HG03571 (cell line): ENCODE results near the gene RBSN.

ENCODE experiments used
- ATAC-seq: cut with Tn5 transposase; IDR thresholded peaks from one replicate; pipeline ENCODE4 v1.9.1; 2021; ENCODE audit not compliant: unreplicated experiment

RBSN gene

DNA sequence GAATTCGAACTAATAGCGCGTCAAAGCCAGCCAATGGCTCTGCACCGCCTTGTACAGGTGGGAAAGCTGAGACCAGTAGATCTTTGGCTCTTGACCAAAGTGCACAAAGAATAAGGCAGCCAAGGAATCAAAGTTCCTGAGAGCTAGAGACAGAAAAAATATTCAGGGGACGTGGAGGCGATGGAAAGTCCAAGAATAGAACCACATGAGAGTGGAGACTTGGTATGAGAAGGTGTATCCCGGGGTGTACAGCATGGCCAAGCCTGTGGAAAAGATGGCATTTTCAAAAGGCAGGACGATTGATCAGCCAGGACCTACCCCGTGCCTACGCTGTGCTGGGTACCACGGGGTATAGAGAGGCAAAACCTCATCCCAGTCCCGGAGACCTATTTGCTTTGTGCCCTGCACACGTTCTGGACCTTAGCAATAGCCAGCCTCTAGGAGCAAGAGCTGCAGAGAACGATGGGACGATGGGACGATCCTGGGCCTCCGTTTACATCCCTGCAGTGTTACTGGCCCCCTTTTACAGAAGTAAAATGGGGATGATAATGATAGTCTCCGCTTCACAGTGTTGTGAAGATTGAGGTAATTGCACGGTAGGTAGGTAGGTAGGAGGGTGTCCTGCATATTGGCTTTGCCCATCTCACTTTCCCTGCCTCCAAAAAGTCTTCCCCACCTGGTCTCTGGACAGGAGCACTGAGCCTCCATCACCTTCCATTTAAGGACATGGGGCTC lies 583 bp upstream of the RBSN start:
- peak; percentile 10 for ATAC-seq

DNA sequence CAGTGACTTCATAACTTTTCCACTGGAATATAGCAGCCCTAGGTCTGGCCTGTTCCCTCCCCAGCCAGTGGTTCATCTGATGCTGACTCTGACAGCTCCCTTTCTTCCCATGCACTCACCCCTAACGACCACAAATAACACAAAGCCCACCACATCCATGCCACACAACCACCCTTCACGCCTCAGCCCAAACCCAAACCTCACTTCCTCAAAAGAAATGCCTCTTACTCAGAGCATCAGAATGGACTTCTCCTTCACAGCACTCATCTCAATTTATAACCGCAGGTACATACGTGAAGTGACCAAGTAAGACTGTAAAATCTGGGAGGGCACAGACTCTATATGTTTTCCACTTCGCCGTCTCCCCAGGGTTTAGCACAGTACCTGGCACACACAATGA lies 1.1 kb downstream of the RBSN start:
- no peak for ATAC-seq

DNA sequence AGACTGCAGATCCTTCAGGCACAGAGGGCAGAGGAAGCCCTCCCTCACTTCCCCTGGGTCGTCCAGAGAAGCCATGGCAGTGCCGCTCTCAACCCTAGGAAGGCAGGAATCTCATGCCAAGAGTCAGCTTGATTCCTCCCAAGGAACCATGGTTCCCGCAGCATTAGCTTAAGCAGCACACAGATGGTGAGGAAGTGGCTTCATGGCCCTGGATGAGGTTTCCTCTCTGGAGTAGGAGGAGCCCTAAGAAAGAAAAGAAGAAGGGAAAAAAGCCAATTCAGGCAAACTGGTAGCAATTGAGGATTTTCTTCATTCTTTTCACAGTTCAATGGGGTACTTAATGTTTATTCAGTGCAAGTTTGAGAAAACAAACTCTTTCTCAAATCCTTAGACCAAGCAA lies 2.9 kb downstream of the RBSN start:
- ATAC-seq, result no peak

DNA sequence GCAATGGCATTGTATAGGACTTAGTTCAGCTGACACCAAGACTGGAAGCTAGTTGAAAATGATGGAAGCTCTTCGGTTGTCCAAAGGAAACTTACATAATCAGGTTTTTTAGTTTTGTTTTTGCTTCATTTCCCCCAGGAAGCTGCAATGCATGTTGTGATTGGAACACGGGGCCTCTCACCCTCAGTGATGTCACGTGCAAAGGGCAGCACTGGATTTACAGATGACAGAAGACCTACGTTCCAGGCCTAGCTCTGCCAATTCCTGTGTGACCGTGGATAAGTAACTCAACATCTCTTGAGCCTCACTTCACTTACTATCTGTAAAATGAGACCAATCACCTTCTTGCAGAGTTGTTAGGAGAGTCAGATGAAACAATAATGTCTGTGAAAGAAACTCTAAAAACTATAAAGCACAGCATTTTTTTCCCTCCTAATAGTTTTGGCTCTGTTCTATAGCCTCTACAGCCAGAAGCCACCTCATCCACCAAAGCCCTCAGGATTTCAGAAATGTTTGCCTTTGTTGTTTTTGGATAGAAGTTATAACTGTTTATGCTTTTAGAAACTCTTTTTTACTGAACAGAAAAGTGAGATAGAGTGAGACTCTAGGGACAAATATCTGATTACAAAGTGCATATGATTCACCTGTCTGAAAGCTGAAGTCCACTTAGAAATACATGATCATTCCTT lies 4.6 kb downstream of the RBSN start:
- ATAC-seq, result no peak

DNA sequence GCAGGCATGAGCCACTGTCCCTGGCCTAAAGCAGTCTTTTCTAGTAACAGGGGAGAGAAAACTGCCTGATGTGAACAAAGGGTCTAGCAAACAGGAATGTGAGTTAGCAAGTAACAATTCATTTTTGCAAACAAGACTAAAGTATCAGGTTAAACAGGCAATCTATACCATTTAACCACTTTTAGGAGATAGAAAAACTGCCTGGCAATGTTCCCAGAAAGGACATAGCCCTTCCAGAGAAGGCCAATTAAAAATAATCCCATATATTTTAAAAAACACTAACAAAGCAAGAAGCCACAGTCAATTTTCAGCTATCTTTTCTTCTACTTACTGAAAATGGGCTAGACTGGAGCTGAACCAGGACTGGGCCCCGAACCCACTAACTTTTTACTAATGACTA lies 6.3 kb downstream of the RBSN start:
- no peak for ATAC-seq

DNA sequence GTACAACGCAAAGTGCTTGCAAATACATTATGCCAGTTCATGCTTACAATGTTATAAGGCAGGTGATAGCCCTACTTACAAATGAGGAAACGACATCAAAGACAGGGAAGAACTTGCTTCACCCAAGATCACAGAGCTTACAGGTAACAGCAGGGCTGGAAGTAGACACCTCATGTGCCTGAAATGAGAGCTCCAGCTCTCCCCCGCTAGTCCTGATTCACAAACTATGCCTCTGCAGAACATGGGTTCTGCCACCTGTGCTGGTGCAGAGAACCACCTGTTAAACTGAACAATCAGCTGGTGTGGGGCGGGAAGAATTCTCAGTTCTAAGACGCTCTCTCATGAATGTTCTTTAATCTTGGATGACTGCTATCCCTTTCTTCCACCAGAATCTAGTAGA lies 7.4 kb downstream of the RBSN start:
- ATAC-seq, result no peak

DNA sequence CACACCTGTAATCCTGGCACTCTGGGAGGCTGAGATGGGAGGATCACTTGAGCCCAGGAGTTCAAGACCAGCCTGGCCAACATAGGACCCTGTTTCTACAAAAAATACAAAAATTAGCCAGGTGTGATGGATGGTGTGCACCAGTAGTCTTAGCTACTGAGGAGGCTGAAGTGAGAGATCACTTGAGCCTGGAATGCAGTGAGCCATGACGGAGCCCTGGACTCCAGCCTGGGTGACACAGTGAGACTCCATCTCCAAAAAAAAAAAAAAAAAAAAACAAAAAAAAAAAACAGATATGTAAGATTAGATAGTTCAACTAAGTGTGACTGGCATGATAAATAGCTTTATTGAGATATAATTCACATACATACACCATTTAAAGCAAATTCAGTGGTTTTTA lies 9.7 kb downstream of the RBSN start:
- ATAC-seq, result no peak

DNA sequence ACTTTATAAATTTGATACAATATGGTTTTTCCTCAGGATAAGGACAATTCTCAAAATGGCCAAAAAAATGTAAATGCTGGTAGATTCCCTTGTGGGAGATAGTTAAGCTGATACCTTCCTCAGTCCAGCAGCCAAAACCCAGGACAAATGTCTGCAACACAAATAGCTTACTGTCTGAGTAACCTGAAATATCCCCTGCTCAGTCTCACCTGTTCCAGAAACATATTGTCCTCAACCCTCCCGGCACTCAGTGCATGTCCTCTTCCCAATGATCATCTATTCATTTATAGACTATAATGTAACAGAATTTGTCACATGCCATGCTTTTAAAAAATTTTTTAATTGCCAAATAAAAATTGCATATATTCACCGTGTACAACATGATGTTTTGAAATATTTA lies 12.2 kb downstream of the RBSN start:
- no peak for ATAC-seq

DNA sequence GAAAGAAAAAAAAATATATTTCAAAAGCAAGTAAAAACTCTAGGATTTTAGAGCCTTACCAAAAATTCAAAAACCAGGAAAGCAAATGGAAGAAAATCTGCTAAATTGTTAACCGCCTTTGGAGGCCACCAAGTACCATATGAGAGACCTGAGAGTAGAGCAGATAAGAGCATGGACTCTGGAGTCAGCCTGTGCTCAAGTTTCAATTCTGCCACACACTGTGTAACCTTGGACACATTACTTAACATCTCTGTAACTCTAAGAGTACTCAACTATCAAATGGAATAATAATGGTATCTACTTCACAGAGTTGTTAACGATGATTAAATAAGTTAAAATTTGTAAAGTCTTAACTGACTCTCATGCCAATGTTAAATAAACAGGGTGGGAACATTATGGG lies 12.7 kb downstream of the RBSN start:
- ATAC-seq, result no peak

DNA sequence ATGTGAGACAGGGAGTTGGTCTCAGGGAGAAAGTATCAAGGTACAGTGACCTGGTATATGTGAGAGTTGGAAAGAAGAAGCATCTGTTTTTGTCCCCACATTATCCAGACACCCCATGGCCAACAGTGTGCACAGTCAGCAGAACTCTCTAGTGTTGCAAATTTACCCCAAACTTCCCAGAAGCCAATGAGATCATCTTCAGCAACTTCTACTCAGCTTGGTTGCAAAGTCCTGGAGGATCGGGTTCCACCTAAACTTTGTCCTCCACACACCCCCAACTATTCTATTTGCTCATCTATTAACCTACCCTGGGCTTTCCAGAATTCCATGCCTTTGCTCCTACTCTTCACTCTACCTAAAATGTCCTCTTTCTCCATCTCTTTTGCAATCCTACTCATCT lies 15.7 kb downstream of the RBSN start:
- no peak for ATAC-seq

DNA sequence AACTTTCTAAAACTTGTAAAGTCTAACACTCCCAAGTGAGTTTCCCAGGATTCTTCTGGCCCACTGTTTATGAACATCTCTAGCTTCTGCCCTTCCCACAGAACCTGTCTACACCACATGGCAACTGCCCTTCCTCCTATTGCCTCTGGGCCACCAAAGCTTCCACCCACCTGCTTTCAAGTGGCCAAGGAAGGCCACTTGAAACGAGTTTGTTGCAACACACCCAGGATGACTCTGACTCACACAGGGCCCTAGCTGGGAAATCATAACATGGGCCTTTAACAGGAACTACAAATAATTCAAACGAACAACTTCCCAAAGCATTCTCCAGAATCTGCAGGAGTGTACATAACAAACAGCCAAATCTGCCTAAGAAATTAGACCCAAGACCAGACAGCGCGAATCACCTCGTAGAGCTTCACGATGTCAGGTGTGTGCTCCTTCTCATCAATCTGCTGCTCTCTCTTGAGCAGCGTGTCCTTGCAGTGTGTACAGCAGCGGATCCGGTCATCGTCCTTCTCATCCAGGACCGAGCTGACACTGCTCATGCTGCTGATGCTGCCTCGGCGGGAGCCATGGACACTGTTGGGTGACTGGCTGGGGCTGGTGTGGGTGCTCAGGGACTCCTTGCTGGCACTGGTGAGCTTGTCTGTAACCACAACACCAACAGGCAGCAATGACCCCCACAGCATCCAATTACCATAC lies 16.8 kb downstream of the RBSN start:
- ATAC-seq, result no peak

DNA sequence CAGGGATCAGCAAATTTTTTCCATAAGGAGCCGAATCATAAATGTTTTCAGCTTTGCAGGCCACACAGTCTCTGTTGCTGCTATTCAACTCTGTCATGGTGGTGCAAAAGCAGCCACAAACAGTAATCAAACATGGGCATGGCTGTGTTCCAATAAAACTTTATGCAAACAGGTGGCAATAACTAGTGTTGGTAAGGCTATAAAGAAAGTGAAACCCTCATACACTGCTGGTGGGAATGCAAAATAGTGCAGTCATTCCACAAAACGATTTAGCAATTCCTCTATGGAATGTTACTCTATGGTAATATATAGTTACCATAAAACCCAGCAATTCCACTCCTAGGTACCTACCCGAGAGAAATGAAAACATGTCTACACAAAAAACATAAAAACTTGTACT lies 19.9 kb downstream of the RBSN start:
- ATAC-seq, result no peak

DNA sequence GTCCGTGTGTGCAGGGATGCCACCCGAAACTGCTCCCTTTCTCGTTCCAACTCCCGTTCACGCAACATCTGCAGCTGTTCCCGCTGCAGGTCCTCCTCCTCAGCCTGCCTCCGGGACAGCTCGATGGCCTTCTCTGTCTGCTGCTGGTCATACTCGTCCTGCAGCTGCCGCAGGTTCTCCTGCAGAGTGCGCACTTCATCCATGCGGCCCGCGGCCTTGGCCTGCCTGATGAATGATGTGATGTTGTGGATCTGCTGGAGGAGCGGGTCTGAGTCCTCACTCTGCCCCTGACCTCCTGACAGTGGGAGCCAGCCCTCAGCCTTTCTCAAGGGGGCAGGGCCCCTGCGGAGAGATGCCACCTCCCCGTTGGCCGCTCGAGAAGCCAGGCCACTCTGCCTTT lies 24.4 kb downstream of the RBSN start:
- ATAC-seq, result no peak

DNA sequence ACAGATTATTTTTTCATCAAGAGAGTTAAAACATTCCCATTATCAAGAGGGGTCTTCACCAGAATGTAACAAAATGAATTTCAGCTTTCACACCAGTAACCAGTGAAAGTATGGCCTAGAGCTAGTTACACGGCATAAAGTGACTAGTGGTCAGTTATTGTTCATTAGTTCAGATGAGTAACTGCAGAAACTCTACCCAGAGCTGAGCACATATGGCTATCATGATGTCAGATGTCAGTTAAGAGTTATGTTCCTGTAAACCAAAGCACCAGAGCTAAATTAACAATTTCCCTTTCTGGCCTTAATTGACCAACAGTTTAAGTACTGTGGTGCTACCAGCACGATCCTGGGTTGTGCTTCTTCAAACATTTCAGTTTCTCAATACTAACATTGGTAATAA lies 27.2 kb downstream of the RBSN start:
- ATAC-seq, result no peak

DNA sequence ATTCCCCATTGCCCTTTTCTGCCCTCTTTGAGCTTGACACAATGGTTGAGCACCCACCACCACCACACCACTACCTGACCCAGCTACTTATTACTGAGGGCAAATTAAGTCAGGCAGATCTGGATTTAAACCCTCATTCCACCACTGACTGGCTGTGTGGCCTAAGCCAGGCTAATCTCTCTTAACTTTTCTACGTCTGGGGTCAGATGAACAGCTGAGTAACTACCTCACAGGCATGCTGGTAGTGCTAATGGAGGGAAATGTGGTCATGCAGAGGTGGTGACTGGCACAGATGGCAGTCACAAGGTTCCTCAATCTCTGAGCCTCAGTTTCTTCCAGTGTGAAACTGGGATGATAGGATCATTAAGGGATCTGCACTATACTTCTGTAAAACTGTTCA lies 29.5 kb downstream of the RBSN start:
- no peak for ATAC-seq

DNA sequence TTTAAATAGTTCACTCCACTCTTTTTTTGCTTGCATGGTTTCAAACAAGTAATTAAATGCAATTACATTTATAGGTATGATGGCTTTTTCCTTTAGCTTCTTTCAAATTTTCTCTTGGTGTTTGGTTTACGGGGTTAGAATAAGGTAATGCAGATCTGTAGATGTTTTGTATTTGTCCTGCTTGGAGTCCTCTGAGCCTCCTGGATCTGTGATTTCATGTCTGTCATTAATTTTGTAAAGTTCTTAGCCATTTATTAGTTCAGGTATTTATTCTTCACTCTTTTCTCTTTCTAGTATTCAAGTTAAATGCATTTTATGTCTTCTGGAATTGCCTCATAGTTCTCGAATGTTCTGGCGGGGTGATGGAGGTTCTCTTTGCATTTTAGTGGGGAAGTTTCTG lies 32.5 kb downstream of the RBSN start:
- ATAC-seq, result no peak

DNA sequence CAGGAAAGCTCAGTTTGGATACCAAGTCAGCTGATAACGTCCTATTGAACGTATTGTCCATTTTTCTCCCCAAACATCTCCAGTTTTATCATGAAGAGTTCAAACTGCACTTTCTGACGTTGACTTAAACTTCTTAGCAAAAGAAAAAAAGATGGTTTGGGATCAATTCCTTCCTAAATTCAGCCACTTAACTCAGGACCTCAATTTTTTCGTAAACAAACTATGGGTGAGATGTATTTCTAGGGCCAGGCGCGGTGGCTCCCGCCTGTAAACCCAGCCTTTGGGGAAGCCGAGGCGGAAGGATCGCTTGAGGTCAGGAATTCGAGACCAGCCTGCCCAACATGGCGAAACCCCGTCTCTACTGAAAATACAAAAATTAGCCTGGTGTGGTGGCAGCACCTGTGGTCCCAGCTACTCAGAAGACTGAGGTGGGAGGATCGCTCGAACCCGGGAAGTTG lies 33.4 kb downstream of the RBSN start:
- ATAC-seq, result no peak

DNA sequence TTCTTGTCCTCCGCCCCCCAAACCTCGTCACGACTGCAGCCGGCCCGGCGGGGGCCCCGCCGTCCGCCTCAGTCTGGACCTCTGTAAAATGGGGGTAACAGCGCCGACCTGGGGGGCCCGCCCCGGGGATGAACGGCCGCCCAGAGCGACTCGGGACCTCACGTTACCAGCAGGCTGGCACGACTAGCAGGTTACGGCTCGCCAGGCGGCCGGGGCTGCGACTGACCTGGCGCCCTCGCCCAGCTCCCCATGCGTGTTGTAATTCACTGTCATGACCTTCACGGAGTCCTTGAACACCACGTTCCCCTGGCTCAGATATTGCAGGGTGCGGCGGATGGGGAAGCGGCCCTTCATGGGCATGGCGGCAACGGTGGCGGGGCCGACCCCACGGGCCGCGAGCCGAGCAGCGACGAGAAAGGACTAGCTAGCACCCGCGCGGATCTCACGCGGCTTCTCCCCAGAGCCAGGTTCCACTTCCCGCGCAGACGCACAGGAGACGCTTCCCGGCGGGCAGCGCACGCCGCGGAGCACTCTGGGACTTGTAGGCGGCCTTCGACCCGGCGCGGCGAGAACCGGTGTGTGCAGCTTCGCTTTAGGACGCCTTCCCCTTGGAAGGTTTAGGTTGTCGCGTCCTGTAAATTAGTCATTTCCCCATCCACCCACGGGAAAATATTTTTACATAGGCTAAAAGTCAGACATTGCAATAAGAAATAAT lies 34.0 kb downstream of the RBSN start, which contains the start of gene MRPS25:
TSS of gene MRPS25 (minus strand) at position 481 of the 715 bp plus-strand sequence. CDS start at position 360, 121 bp downstream.
- ATAC-seq, result peak; percentile 96

DNA sequence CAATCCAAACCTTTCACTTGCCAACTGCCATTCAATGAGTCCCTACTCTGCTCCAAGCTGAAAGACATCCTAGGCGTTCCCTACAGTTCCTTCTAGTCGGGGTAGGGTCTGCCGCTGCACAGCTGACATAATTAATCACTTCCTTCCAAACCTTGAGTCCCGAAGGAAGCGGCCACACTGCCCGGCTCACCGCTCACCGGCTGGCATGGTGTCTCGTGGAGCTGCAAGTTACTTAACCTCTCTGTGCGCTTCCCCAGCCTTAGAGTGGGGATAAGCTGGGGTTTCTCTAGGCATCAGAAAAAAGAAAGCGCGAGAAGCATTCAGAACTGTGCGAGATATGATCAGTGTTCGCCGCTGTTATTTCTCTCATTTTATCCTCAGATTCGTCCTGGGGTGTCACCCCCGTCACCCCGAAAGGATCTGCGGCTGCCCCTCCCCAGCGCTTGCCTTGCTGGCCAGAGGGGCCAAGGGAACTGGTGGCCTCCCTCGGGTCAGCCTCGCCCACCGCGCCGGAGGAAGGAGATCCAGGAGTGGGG lies 34.6 kb downstream of the RBSN start:
- no peak for ATAC-seq

DNA sequence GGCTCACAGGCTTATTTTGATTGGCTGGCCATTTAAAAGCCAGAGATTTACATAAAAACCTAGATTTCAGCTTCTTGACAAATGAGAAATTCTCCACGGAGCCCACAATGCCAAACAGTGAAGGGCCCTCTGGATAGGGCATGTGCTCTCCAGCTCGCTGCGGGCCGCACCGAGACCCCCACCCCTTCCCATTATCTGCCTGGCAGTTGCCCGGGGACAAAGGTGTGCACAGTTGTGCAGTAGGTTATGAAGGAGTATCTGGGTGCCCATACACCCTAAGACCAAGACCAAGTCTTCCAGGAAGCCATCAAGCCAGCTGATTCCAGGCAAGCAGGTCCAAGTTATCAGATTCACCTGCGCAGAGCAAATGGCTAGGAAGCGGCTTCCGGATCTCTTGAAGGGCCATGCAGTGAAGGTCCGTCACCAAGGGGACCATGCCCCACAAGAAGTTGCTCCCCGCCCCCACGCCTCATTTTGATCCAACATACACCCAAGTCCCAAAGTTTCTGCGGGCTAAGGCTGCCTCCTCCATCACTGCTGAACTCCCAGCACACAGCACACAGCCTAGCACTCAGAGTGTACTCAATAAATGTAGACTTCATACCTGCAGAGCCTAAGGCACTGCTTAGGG lies 35.2 kb downstream of the RBSN start:
- no peak for ATAC-seq

DNA sequence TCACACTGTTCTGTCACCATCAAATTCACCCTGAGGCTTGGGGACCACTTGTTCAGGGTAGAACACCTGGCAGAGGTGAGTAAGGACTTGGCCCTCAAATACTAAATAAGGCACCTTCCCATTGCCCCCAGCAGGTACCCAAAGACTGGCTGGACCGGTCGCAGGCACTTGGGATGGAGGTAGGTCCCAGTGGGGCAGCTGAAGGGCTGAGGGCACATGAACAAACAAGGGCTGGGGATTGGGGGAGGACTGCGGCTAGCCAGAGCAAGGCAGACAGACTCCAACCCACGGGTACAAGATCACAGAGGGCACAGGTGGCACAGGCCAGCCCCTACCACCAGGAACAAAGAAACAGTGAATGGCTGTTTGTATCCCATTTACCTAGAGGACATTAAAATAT lies 35.7 kb downstream of the RBSN start:
- ATAC-seq, result no peak
